ENCODE results near the gene DUSP3. TPM values are rescaled to one million over a fixed set of nuclear protein-coding genes. Genes with fewer than 3 reads are reported as not detected.

The DUSP3 gene
- total RNA-seq, 4 donors from 2014 or later = 52.8 to 87.2 (median 65.9) TPM

DNA sequence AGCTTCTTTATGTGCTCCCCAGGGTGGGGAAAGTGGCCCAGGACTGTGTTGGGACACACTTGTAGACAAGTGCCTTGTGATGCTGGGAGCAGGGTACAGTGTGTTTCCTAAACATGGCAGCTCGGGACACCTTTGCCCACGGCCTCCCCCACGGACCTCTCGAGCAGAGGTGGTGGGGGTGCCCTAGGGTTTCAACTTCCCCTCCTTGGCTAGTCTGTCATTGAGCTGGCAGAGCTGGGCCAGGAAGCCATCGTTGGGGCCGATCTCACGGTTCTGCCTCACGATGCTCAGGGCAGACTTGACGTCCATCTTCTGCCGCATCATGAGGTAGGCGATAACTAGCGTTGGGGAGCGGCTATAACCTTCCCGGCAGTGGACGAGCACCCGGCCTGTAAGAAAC, 9.4 kb downstream of the DUSP3 start:
- no peak for DNase-seq (ENCODE audit: low spot score)
- no peak for ATAC-seq (ENCODE audit: low FRiP score)
- no peak for TF ChIP-seq CTCF (IDR thresholded peaks at IDR 0.05)

DNA sequence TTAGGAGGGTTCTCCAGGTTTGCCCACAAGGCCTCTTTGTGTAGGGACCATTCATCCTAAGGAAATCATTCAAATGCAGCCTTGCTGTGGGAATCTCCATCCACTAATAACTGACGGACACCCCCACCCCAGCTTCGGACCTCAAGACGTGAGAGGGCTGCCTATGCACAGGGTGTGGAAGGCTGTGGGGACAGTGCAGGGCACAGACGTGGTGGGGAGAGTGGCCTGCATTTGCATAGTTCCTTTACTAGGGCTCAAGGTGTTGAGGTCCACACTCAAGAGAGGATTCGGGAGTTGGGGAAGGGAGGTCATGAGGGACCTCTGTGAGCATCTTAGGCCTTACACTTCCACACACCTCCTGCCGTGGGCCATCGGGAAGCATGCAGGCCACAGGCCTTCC, 9.8 kb downstream of the DUSP3 start:
- DNase-seq (ENCODE audit: low spot score) (no peak), ATAC-seq (ENCODE audit: low FRiP score) (no peak)
- no peak for TF ChIP-seq CTCF (IDR thresholded peaks at IDR 0.05)

- TF ChIP-seq CTCF (IDR thresholded peaks at IDR 0.05) = no peak
- ATAC-seq (ENCODE audit: low FRiP score) = no peak
- no peak for DNase-seq (ENCODE audit: low spot score)
Observed at GRCh38 chr17:43768382-43768781, 10.4 kb downstream of the DUSP3 start.

DNA sequence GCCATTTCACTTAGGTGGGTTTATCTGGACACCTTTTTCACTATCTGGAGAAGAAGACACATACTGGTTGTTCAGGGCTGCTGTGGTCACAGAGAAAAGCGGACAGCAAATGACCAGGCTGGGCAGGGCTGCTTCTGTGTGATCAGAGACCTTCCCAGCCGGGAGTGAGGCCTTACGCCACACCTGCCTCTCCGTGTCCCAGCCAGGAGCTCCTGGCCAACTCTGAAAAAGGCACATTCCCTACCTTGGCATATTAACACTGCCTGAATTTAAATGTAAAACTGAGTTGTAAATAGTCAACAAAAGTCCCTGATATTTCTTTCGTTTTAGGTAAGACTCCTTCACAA, 11.1 kb downstream of the DUSP3 start:
- ATAC-seq (ENCODE audit: low FRiP score) (no peak), DNase-seq (ENCODE audit: low spot score) (no peak)
- no peak for TF ChIP-seq CTCF (IDR thresholded peaks at IDR 0.05)

GRCh38 chr17:43767053-43767712, 11.6 kb downstream of the DUSP3 start:
- ATAC-seq (ENCODE audit: low FRiP score) (no peak), DNase-seq (ENCODE audit: low spot score) (no peak)
- no peak for TF ChIP-seq CTCF (IDR thresholded peaks at IDR 0.05)

- TF ChIP-seq CTCF (IDR thresholded peaks at IDR 0.05) = no peak
- peak; percentile 71 for DNase-seq (ENCODE audit: low spot score)
- ATAC-seq (ENCODE audit: low FRiP score) = no peak
Observed at GRCh38 chr17:43766413-43767052, 12.2 kb downstream of the DUSP3 start.

DNA sequence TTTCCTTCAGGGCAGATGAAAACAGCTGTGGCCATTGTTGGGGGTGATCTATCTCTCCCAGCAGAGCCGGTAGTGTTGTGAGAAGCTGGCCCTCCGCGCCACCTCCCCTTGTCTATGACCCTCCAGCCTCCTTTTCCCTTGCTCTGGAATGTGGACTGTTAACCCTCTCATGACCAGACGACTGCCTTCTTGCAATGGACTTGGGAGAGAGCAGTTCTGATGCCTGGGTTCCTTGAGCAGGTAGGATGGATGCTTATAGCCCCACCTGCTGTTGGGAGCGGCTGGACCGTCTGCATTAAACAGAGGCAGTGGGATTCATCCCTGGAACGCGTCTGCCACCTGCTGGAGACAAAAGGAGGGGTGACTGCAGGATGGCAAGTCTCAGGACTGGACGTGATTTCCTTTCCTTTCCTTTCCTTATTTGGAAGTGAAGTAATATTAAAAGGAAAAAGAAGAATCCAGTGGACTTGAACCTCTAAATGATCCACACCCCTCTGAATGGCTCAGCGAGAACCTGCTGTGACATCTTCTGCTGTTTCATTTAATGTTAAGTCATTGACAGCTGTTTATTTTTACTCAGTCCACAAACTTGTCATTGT, 18.4 kb downstream of the DUSP3 start:
- ATAC-seq (ENCODE audit: low FRiP score) (peak; percentile 85), DNase-seq (ENCODE audit: low spot score) (peak; percentile 98)
- TF ChIP-seq CTCF (IDR thresholded peaks at IDR 0.05) = peak in 2 of 3 donors; percentile 36 to 98
